ENCODE measurements around the gene BPIFB3.
"Not testable (repeated sequence)": the region's sequence is repeated elsewhere in the genome, so short reads cannot be mapped to it uniquely, and the experiment has no call there.

BPIFB3 gene

DNA sequence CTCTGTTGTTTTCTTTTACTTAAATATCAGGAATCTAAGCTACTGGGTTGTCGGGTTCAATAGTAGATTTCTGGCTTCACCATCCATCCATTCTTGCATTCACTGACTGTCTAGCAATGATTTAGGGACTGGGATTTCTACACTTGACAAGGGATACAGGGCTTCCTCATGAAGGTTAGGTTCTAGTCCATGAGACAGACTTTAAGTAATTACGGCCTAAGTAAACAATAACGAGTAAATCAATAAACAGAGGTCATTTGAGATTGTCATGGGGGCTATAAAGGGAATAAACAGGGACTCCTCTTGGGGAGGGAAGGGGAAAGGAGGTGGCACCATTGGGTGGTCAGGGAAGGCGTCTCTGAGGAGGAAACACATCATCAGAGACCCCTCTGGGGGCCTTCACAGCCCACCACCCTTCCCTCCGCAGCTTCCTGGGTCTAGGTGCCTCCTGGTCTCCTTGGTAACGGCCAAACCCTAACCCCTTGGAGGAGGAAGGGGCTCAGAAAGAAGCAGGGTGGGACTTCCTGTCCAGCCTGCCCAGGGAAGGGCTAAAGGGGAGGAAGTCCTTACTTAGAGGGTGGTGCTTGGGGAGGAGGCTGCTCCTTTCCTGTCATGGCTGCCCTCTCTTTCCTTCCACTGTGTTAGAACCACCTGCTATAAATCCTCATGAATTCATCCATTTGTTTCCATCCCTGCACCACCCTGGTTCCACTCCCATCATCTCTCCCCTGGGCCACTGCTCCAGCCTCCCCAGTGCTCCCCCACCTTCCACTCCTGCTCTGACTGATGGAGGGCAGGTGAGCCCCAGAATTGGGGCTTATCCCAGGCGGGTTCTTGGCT is 59.1 kb downstream of the BPIFB3 start:
- DNase-seq: no peak

DNA sequence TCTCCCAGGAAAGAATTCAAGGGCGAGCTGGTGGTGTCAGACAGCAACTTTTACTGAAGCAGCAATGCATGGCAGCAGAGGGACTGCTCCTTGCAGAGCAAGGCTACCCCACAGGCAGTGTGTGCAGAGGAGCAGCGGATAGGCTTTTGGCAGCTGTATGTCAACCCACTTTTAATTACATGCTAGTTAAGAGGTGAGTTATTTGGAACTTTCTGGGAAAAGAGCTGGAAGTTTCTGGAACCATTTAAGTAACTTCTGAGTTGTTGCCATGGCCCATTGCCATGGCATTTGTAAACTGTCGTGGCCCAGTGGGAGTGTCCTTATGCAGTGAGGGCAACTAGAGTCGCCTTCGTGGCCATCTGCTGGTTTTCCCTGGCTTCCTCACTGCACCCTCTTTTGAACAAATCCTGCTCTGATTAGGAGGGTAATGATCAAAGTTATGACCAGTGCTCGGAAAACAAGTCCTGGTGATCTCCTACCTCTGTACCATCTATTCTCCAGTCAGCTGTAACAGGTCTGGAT is 59.7 kb downstream of the BPIFB3 start:
- no peak for DNase-seq

DNA sequence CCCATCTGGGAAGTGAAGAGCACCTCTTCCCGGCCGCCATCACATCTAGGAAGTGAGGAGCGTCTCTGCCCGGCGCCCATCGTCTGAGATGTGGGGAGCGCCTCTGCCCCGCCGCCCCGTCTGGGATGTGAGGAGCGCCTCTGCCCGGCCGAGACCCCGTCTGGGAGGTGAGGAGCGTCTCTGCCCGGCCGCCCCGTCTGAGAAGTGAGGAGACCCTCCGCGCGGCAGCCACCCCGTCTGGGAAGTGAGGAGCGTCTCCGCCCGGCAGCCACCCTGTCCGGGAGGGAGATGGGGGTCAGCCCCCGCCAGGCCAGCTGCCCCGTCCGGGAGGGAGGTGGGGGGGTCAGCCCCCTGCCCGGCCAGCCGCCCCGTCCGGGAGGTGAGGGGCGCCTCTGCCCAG is 61.8 kb downstream of the BPIFB3 start:
- not testable (repeated sequence) for DNase-seq

DNA sequence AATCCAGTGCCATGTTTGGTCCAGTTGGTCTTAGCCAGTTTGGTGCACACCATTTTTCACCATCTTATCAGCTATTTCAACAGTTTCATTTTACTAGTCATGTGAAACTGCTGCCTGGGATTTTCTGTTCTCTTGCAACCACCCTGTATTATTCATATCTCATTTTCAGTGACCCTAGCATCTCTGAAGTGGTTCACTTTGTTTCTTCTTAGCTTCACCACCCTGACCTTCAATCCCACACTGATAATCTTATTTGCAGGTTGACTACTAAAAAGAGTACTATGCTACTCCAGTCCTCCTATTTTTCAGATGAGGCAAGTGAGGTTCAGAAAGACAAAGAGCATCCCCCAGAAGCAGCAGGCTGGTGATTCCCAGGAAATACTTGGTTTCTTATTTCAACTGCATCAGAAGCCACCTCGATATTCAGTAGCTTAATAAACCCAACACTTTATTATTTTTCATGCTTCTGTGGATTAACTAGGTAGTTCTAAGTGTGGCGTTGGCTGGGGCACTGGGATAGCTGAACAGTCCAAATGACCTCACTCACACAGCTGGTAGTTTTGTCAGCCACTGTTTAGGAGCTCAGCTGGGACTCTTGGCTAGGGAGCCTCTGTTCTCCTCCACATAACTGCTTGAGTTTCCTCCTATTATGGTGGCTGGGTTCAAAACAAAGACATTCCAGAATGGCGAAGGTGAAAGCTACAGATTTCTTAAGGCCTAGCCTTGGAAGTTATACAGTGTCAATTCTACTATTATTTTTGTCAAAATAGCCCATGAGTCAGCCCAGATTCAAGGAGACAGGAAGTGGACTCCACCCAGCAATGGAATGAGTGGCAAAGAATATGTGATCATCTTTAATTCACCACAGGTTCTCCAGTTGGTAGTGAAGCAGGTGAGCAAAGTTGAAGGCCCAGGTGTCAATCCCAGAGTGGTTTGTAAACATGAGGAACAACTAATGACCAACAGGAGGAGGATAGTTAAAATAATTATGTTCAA is 66.3 kb downstream of the BPIFB3 start:
- DNase-seq: no peak

DNA sequence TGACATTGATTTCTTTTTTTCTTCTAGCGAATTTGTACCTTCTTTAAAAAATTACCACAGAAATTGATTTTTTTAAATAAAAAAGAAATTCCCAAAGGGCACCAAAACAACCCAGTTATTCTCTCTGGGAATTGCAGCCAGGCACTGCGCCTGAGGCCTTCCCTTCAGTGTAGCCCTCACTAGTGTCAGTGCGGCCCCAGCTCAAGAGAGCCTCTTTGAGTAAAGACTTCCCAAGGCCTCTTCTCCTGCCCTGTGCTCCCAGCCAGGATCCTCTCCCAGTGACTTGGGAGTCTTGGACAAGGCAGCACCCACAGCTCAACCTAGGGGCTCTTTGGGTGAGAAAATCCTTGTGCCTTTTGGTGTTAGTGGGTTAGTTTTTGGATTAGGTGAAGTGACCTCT is 67.2 kb downstream of the BPIFB3 start:
- DNase-seq: no peak

DNA sequence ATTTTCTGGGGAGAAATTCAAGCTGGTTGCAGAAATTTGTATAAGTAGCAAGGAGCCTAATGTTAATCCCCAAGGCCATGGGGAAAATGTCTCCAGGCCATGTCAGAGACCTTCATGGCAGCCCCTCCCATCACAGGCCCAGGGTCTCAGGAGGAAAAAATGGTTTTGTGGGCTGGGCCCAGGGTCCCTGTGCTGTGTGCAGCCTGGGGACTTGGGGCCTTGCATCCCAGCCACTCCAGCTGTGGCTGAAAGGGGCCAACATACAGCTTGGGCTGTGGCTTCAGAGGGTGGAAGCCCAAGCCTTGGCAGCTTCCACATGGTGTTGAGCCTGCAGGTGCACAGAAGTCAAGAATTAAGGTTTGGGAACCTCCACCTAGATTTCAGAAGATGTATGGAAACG is 68.6 kb downstream of the BPIFB3 start:
- DNase-seq: not testable (repeated sequence)

Data from hypothalamus (tissue), 51 donors.